GM12878 (cell line): ENCODE data around the gene NEURL4. TPM values are rescaled to one million over a fixed set of nuclear protein-coding genes. Genes with fewer than 3 reads are reported as not detected.
A peak's percentile ranks its signal among the peaks of the same experiment; 100 is the strongest.

Experiments
- BACH1 ChIP-seq: fragments of 450-650 bp; IDR thresholded peaks from 2 replicates; pipeline ENCODE4 v1.6.1; 2017; ENCODE audit warnings: mild to moderate bottlenecking, borderline replicate concordance
- BCL11A ChIP-seq: IDR thresholded peaks from 2 replicates; pipeline ENCODE4 v1.6.1; 2011; ENCODE audit warnings: low read depth, low read length
- CHD2 ChIP-seq: IDR thresholded peaks from 2 replicates; pipeline ENCODE4 v1.6.1; 2011; ENCODE audit warnings: low read depth, low read length, improper control_type of control experiment, borderline replicate concordance
- EGR1 ChIP-seq, 2 experiments: IDR thresholded peaks; 1 replicate in 1 of 2; 2 replicates in 1 of 2; pipeline ENCODE4 v1.6.1; 2011 to 2012; ENCODE audit warnings: low read depth in 2 of 2, low read length in 2 of 2, borderline replicate concordance in 1 of 2, mild to moderate bottlenecking in 1 of 2, moderate library complexity in 1 of 2
- GABPA ChIP-seq: IDR thresholded peaks from 2 replicates; pipeline ENCODE4 v1.6.1; 2014; ENCODE audit warnings: antibody characterized with exemption, low read depth, mild to moderate bottlenecking, inconsistent platforms
- KDM1A ChIP-seq: fragments of 200-600 bp; sonication (generic); IDR thresholded peaks from 2 replicates; pipeline ENCODE4 v1.6.1; 2016; ENCODE audit warnings: borderline replicate concordance
- LARP7 ChIP-seq: fragments of 450-650 bp; IDR thresholded peaks from 2 replicates; pipeline ENCODE4 v1.6.1; 2017; ENCODE audit warnings: mild to moderate bottlenecking
- MTA2 ChIP-seq: fragments of 450-650 bp; IDR thresholded peaks from 2 replicates; pipeline ENCODE4 v1.6.1; 2016; ENCODE audit warnings: low read depth, mild to moderate bottlenecking, moderate library complexity
- NR2C1 ChIP-seq: fragments of 450-650 bp; IDR thresholded peaks from 2 replicates; pipeline ENCODE4 v1.6.1; 2017; ENCODE audit warnings: antibody characterized with exemption, mild to moderate bottlenecking, moderate library complexity
- RFX5 ChIP-seq: IDR thresholded peaks from 2 replicates; pipeline ENCODE4 v1.6.1; 2011; ENCODE audit warnings: low read depth, low read length, improper control_type of control experiment
- SIN3A ChIP-seq: IDR thresholded peaks from 2 replicates; pipeline ENCODE4 v1.6.1; 2012; ENCODE audit warnings: low read depth, low read length, improper control_type of control experiment
- SMAD5 ChIP-seq: IDR thresholded peaks from 2 replicates; pipeline ENCODE4 v1.6.1; 2016; ENCODE audit warnings: antibody characterized with exemption, low read depth
- polyA plus RNA-seq, 11 experiments: library from polyadenylated mRNA; depleted of rRNA in 4 of 11; unstranded in 6 of 11; stranded (reverse) in 5 of 11; fragments of >200 nt; fragmentation: Nextera tagmentation in 4 of 11; fragmentation: Illumina TruSeq in 1 of 11; extraction: Ambion mirVana in 4 of 11; extraction: Trizol in 1 of 11; gene quantifications; 1 replicate in 1 of 11; 2 replicates in 10 of 11; pipeline versions ENCODE4 v1.2.1 to v1.2.3, GENCODE V29; 2011 to 2016; ENCODE audit warnings: inconsistent platforms in 2 of 11, missing spikeins in 2 of 11, low read depth in 1 of 11
- total RNA-seq, 4 experiments: library from RNA; depleted of rRNA in 3 of 4; stranded (reverse); fragments of >200 nt in 3 of 4; fragmentation: Illumina TruSeq in 1 of 4; extraction: Trizol in 1 of 4; gene quantifications; 2 replicates each; pipeline versions ENCODE4 v1.2.1 to v1.2.3, GENCODE V29; 2013 to 2021
- TF ChIP-seq, protein P1 (sequence below): fragments of 150-350 bp; IDR thresholded peaks from 2 replicates; pipeline ENCODE4 v1.6.1; 2016; ENCODE audit warnings: low read depth, low read length
- TF ChIP-seq, protein P2 (sequence below): IDR thresholded peaks from 2 replicates; pipeline ENCODE4 v1.6.1; 2012; ENCODE audit warnings: low read depth, low read length, improper control_type of control experiment
- TF ChIP-seq, protein P3 (sequence below): fragments of 450-650 bp; IDR thresholded peaks from 2 replicates; pipeline ENCODE4 v1.6.1; 2017; ENCODE audit warnings: mild to moderate bottlenecking, low read depth, inconsistent platforms; ENCODE audit not compliant: poor library complexity, severe bottlenecking
- TF ChIP-seq, protein P4 (sequence below), 3 experiments: IDR thresholded peaks in 2 of 3; conservative IDR thresholded peaks in 1 of 3; 2 replicates each; pipeline ENCODE4 v1.5.1; 2011; ENCODE audit warnings: low read depth in 3 of 3, low read length in 3 of 3, mild to moderate bottlenecking in 3 of 3, control low read depth in 2 of 3, moderate library complexity in 2 of 3, inconsistent platforms in 1 of 3, mixed read lengths in 1 of 3; ENCODE audit not compliant: control insufficient read depth in 2 of 3, insufficient read depth in 1 of 3; ENCODE audit errors: extremely low read depth in 1 of 3
- TF ChIP-seq, protein P5 (sequence below): IDR thresholded peaks from 2 replicates; pipeline ENCODE4 v1.6.1; 2011; ENCODE audit warnings: mild to moderate bottlenecking, low read depth, low read length, moderate library complexity; ENCODE audit not compliant: insufficient replicate concordance
- TF ChIP-seq, protein P6 (sequence below): fragments of 450-650 bp; conservative IDR thresholded peaks from 2 replicates; pipeline ENCODE4 v1.6.1; 2017; ENCODE audit warnings: mild to moderate bottlenecking, moderate library complexity

The NEURL4 gene
- total and polyA plus RNA-seq, 10 of the 15 experiments (the other 5 are each of a cell fraction or from before 2014, with no cell fraction given): 0.03 to 41.9 (median 10.0) TPM

DNA sequence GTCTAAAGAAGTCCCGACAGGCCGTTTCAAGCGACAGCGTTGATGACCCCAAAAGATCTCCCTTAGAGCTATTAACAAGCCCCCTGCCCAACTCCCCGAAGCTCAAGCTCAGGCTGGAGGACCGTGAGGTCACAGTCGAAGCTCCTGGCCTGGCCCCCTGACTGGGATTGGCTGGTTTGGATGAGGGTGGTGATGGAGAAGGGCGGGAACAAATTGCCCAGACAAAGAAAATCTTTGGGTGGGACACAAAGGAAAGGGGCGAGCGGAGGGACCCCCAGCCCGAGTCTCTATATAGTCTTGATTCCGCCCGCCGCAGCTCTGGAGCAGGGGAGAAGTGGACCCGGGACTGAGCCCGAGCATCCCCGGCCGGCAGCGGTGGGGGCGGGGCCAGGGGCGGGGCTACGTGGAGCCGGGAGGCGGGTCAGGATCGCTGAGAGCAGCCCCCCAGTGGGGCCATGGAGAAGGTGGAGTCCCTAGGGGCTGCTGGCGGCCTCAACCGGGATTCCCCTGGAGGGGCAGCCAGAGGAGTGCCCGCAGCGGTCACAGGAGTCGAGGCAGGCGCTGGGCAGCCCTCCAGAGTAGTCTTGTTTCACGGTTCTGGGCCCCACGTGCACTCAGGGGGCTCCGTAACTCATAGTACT, 982 bp upstream of the NEURL4 start (continued):
- TF ChIP-seq, protein P1, sequence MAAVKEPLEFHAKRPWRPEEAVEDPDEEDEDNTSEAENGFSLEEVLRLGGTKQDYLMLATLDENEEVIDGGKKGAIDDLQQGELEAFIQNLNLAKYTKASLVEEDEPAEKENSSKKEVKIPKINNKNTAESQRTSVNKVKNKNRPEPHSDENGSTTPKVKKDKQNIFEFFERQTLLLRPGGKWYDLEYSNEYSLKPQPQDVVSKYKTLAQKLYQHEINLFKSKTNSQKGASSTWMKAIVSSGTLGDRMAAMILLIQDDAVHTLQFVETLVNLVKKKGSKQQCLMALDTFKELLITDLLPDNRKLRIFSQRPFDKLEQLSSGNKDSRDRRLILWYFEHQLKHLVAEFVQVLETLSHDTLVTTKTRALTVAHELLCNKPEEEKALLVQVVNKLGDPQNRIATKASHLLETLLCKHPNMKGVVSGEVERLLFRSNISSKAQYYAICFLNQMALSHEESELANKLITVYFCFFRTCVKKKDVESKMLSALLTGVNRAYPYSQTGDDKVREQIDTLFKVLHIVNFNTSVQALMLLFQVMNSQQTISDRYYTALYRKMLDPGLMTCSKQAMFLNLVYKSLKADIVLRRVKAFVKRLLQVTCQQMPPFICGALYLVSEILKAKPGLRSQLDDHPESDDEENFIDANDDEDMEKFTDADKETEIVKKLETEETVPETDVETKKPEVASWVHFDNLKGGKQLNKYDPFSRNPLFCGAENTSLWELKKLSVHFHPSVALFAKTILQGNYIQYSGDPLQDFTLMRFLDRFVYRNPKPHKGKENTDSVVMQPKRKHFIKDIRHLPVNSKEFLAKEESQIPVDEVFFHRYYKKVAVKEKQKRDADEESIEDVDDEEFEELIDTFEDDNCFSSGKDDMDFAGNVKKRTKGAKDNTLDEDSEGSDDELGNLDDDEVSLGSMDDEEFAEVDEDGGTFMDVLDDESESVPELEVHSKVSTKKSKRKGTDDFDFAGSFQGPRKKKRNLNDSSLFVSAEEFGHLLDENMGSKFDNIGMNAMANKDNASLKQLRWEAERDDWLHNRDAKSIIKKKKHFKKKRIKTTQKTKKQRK: no peak
- TF ChIP-seq LARP7 (no peak), BCL11A (peak; percentile 39; the same call in 1 of the 2 replicates), BACH1 (no peak), MTA2 (no peak), NR2C1 (no peak), RFX5 (0 out of 2 replicates have a peak, but pooled peaks have one; percentile 2), SMAD5 (no peak), KDM1A (no peak), CHD2 (no peak), SIN3A (no peak), EGR1 (IDR thresholded peaks at IDR 0.05; ENCODE audit: borderline replicate concordance in 1 of 2, low read depth in 2 of 2, low read length in 2 of 2) (no peak), GABPA (no peak)
- TF ChIP-seq, protein P2, sequence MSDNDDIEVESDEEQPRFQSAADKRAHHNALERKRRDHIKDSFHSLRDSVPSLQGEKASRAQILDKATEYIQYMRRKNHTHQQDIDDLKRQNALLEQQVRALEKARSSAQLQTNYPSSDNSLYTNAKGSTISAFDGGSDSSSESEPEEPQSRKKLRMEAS: no peak
- TF ChIP-seq, protein P3, sequence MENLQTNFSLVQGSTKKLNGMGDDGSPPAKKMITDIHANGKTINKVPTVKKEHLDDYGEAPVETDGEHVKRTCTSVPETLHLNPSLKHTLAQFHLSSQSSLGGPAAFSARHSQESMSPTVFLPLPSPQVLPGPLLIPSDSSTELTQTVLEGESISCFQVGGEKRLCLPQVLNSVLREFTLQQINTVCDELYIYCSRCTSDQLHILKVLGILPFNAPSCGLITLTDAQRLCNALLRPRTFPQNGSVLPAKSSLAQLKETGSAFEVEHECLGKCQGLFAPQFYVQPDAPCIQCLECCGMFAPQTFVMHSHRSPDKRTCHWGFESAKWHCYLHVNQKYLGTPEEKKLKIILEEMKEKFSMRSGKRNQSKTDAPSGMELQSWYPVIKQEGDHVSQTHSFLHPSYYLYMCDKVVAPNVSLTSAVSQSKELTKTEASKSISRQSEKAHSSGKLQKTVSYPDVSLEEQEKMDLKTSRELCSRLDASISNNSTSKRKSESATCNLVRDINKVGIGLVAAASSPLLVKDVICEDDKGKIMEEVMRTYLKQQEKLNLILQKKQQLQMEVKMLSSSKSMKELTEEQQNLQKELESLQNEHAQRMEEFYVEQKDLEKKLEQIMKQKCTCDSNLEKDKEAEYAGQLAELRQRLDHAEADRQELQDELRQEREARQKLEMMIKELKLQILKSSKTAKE: no peak
- TF ChIP-seq, protein P4, sequence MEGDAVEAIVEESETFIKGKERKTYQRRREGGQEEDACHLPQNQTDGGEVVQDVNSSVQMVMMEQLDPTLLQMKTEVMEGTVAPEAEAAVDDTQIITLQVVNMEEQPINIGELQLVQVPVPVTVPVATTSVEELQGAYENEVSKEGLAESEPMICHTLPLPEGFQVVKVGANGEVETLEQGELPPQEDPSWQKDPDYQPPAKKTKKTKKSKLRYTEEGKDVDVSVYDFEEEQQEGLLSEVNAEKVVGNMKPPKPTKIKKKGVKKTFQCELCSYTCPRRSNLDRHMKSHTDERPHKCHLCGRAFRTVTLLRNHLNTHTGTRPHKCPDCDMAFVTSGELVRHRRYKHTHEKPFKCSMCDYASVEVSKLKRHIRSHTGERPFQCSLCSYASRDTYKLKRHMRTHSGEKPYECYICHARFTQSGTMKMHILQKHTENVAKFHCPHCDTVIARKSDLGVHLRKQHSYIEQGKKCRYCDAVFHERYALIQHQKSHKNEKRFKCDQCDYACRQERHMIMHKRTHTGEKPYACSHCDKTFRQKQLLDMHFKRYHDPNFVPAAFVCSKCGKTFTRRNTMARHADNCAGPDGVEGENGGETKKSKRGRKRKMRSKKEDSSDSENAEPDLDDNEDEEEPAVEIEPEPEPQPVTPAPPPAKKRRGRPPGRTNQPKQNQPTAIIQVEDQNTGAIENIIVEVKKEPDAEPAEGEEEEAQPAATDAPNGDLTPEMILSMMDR (IDR thresholded peaks at IDR 0.05 in 2 of 3, conservative IDR thresholded peaks at IDR 0.05 in 1 of 3; ENCODE audit: control insufficient read depth in 2 of 3, extremely low read depth in 1 of 3, insufficient read depth in 1 of 3, low read depth in 3 of 3, low read length in 3 of 3): no peak
- TF ChIP-seq, protein P5, sequence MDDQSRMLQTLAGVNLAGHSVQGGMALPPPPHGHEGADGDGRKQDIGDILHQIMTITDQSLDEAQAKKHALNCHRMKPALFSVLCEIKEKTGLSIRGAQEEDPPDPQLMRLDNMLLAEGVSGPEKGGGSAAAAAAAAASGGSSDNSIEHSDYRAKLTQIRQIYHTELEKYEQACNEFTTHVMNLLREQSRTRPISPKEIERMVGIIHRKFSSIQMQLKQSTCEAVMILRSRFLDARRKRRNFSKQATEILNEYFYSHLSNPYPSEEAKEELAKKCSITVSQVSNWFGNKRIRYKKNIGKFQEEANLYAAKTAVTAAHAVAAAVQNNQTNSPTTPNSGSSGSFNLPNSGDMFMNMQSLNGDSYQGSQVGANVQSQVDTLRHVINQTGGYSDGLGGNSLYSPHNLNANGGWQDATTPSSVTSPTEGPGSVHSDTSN: no peak
- TF ChIP-seq, protein P6, sequence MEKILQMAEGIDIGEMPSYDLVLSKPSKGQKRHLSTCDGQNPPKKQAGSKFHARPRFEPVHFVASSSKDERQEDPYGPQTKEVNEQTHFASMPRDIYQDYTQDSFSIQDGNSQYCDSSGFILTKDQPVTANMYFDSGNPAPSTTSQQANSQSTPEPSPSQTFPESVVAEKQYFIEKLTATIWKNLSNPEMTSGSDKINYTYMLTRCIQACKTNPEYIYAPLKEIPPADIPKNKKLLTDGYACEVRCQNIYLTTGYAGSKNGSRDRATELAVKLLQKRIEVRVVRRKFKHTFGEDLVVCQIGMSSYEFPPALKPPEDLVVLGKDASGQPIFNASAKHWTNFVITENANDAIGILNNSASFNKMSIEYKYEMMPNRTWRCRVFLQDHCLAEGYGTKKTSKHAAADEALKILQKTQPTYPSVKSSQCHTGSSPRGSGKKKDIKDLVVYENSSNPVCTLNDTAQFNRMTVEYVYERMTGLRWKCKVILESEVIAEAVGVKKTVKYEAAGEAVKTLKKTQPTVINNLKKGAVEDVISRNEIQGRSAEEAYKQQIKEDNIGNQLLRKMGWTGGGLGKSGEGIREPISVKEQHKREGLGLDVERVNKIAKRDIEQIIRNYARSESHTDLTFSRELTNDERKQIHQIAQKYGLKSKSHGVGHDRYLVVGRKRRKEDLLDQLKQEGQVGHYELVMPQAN: 0 out of 2 replicates have a peak, but pooled peaks have one; percentile 27
